Neural cell (in vitro differentiated cells): ENCODE results near the gene CENPT. TPM values are rescaled to one million over a fixed set of nuclear protein-coding genes. Genes with fewer than 3 reads are reported as not detected.
A peak's percentile ranks its signal among the peaks of the same experiment; 100 is the strongest.

Experiments
- H2AFZ ChIP-seq: fragments of 200-600, 300-800 bp; sonication (generic), shearing (Covaris generic); 2 replicates; pipeline ENCODE4 v1.6.0; 2014; ENCODE audit warnings: low read depth, mild to moderate bottlenecking, antibody characterized with exemption, low read length, moderate library complexity
- H3F3A ChIP-seq: fragments of 200-600 bp; shearing (Covaris generic); 2 replicates; pipeline ENCODE4 v1.6.1; 2016; ENCODE audit warnings: mild to moderate bottlenecking, moderate library complexity, mixed read lengths, antibody characterized with exemption, low read length; ENCODE audit not compliant: insufficient read depth, poor library complexity, severe bottlenecking
- H3K27ac ChIP-seq: fragments of 200-600, 300-800 bp; sonication (generic), shearing (Covaris generic); 2 replicates; pipeline ENCODE4 v1.5.1; 2014; ENCODE audit warnings: mild to moderate bottlenecking, low read length, moderate library complexity
- H3K27me3 ChIP-seq: fragments of 300-800, 200-600 bp; sonication (generic), shearing (Covaris generic); 2 replicates; pipeline ENCODE4 v1.6.0; 2014; ENCODE audit warnings: mild to moderate bottlenecking, low read depth, low read length, moderate library complexity; ENCODE audit not compliant: insufficient read depth
- H3K36me3 ChIP-seq: fragments of 300-800, 200-600 bp; sonication (generic), shearing (Covaris generic); 2 replicates; pipeline ENCODE4 v1.5.1; 2014; ENCODE audit warnings: mild to moderate bottlenecking, antibody characterized with exemption, low read length, moderate library complexity; ENCODE audit not compliant: insufficient read depth
- H3K4me2 ChIP-seq: fragments of 300-800, 200-600 bp; sonication (generic), shearing (Covaris generic); 2 replicates; pipeline ENCODE4 v1.6.0; 2014; ENCODE audit warnings: mild to moderate bottlenecking, low read length
- H3K4me3 ChIP-seq: fragments of 300-800, 200-600 bp; sonication (generic), shearing (Covaris generic); 2 replicates; pipeline ENCODE4 v1.5.1; 2014; ENCODE audit warnings: mild to moderate bottlenecking, low read length, moderate library complexity
- H3K79me2 ChIP-seq: fragments of 200-600 bp; shearing (Covaris generic); replicated peaks from 2 replicates; pipeline ENCODE4 v1.6.0; 2014; ENCODE audit warnings: mild to moderate bottlenecking, low read length, moderate library complexity; ENCODE audit not compliant: insufficient read depth
- H3K9ac ChIP-seq: fragments of 300-800, 200-600 bp; sonication (generic), shearing (Covaris generic); 2 replicates; pipeline ENCODE4 v1.6.1; 2016; ENCODE audit warnings: mild to moderate bottlenecking, low read length, mixed read lengths
- H3K9me2 ChIP-seq: fragments of 200-600 bp; shearing (Covaris generic); 2 replicates; pipeline ENCODE4 v1.6.1; 2016; ENCODE audit warnings: mild to moderate bottlenecking, low read length, mixed read lengths; ENCODE audit not compliant: insufficient read depth
- H3K9me3 ChIP-seq: fragments of 200-600, 300-800 bp; sonication (generic), shearing (Covaris generic); 2 replicates; pipeline ENCODE4 v1.6.1; 2016; ENCODE audit warnings: mild to moderate bottlenecking, mixed run types, low read length, moderate library complexity, mixed read lengths
- H4K20me1 ChIP-seq: fragments of 200-600 bp; shearing (Covaris generic); 2 replicates; pipeline ENCODE4 v1.6.1; 2016; ENCODE audit warnings: mild to moderate bottlenecking, mixed run types; ENCODE audit not compliant: insufficient read depth
- EP300 ChIP-seq: fragments of 450-650 bp; conservative IDR thresholded peaks from 2 replicates; pipeline ENCODE4 v1.6.1; 2014; ENCODE audit warnings: antibody characterized with exemption, mild to moderate bottlenecking, moderate library complexity; ENCODE audit not compliant: poor library complexity, severe bottlenecking
- EZH2 ChIP-seq: fragments of 200-600, 300-800 bp; shearing (Covaris generic), sonication (generic); IDR thresholded peaks from 2 replicates; pipeline ENCODE4 v1.6.1; 2014; ENCODE audit warnings: antibody characterized with exemption, low read length, borderline replicate concordance, mild to moderate bottlenecking; ENCODE audit not compliant: insufficient read depth, poor library complexity, severe bottlenecking
- MXI1 ChIP-seq: fragments of 450-650 bp; conservative IDR thresholded peaks from 2 replicates; pipeline ENCODE4 v1.6.1; 2014; ENCODE audit warnings: antibody characterized with exemption, mild to moderate bottlenecking; ENCODE audit not compliant: poor library complexity, severe bottlenecking
- POLR2AphosphoS5 ChIP-seq: IDR thresholded peaks from 2 replicates; pipeline ENCODE4 v1.6.1; 2012
- RAD21 ChIP-seq: fragments of 450-650 bp; conservative IDR thresholded peaks from 2 replicates; pipeline ENCODE4 v1.6.1; 2014; ENCODE audit warnings: antibody characterized with exemption, mild to moderate bottlenecking, moderate library complexity
- SMC3 ChIP-seq: fragments of 450-650 bp; conservative IDR thresholded peaks from 2 replicates; pipeline ENCODE4 v1.6.1; 2014; ENCODE audit warnings: antibody characterized with exemption, mild to moderate bottlenecking, moderate library complexity; ENCODE audit not compliant: poor library complexity
- TAF1 ChIP-seq: IDR thresholded peaks from 2 replicates; pipeline ENCODE4 v1.6.1; 2012; ENCODE audit warnings: low read depth
- polyA plus RNA-seq: library from polyadenylated mRNA; depleted of rRNA; stranded (reverse); fragments of >200 nt; gene quantifications from 2 replicates; pipeline ENCODE4 v1.2.3, GENCODE V29; 2014
- TF ChIP-seq, protein P1 (sequence below): fragments of 450-650 bp; IDR thresholded peaks from 2 replicates; pipeline ENCODE4 v1.5.1; 2014; ENCODE audit warnings: antibody characterized with exemption, mild to moderate bottlenecking, moderate library complexity; ENCODE audit not compliant: poor library complexity, severe bottlenecking
- TF ChIP-seq, protein P2 (sequence below): IDR thresholded peaks from 2 replicates; pipeline ENCODE4 v1.6.1; 2012; ENCODE audit warnings: borderline replicate concordance

Gene CENPT
- polyA plus RNA-seq, 1 donor from 2014 or later = 104 TPM

DNA sequence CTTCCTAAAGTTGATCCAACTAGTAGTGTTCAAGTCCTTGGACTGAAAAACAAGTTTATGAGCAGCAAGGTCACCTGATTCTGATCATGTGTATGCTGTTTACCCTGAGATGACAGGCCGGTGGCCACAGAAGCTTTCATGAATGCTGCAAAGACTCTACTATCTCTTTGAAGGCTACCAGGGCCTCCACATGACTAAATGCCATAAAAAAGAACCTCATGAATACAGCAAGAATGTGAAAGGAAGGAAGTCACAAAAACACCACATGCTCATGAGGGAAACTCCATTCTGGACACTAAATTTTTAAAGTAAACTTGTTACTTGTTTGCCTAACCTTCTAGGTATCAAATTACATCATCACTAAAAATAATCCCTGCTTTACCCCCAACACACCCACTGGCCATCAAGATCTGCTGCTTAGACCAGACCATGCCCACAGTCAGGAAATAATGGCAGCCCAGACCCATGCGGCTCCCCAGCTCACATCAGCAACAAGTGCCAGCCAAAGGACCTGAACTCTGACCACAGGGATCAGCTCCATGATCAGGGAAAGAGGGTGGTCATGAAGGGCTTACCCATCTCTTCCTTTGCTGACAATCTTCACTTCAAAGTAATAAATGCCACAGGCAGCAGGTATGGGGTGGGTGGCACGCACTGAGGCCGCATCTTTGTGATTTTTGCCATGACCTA lies 42.5 kb downstream of the CENPT start:
- Histone ChIP-seq H3K27me3 (no peaks in the 10 kb centered on the region), H3K9me2 (no peaks in the 10 kb centered on the region), H3F3A (no peaks in the 10 kb centered on the region), H3K9ac (peak overlapping the region; percentile 92), H4K20me1 (no peaks in the 10 kb centered on the region), H3K4me2 (peak overlapping the region; percentile 83), H3K27ac (no peak overlapping the region), H3K9me3 (no peaks in the 10 kb centered on the region), H2AFZ (no peak overlapping the region), H3K79me2 (peaks cover 60% of the 10 kb centered on the region), H3K36me3 (no peaks in the 10 kb centered on the region), H3K4me3 (peak overlapping the region; percentile 76)
- TF ChIP-seq, protein P1, sequence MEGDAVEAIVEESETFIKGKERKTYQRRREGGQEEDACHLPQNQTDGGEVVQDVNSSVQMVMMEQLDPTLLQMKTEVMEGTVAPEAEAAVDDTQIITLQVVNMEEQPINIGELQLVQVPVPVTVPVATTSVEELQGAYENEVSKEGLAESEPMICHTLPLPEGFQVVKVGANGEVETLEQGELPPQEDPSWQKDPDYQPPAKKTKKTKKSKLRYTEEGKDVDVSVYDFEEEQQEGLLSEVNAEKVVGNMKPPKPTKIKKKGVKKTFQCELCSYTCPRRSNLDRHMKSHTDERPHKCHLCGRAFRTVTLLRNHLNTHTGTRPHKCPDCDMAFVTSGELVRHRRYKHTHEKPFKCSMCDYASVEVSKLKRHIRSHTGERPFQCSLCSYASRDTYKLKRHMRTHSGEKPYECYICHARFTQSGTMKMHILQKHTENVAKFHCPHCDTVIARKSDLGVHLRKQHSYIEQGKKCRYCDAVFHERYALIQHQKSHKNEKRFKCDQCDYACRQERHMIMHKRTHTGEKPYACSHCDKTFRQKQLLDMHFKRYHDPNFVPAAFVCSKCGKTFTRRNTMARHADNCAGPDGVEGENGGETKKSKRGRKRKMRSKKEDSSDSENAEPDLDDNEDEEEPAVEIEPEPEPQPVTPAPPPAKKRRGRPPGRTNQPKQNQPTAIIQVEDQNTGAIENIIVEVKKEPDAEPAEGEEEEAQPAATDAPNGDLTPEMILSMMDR = no peak
- TF ChIP-seq RAD21 (no peak), EP300 (no peak), MXI1 (no peak), EZH2 (no peak), TAF1 (no peak), SMC3 (no peak), POLR2AphosphoS5 (no peak)
- TF ChIP-seq, protein P2, sequence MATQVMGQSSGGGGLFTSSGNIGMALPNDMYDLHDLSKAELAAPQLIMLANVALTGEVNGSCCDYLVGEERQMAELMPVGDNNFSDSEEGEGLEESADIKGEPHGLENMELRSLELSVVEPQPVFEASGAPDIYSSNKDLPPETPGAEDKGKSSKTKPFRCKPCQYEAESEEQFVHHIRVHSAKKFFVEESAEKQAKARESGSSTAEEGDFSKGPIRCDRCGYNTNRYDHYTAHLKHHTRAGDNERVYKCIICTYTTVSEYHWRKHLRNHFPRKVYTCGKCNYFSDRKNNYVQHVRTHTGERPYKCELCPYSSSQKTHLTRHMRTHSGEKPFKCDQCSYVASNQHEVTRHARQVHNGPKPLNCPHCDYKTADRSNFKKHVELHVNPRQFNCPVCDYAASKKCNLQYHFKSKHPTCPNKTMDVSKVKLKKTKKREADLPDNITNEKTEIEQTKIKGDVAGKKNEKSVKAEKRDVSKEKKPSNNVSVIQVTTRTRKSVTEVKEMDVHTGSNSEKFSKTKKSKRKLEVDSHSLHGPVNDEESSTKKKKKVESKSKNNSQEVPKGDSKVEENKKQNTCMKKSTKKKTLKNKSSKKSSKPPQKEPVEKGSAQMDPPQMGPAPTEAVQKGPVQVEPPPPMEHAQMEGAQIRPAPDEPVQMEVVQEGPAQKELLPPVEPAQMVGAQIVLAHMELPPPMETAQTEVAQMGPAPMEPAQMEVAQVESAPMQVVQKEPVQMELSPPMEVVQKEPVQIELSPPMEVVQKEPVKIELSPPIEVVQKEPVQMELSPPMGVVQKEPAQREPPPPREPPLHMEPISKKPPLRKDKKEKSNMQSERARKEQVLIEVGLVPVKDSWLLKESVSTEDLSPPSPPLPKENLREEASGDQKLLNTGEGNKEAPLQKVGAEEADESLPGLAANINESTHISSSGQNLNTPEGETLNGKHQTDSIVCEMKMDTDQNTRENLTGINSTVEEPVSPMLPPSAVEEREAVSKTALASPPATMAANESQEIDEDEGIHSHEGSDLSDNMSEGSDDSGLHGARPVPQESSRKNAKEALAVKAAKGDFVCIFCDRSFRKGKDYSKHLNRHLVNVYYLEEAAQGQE = no peak

DNA sequence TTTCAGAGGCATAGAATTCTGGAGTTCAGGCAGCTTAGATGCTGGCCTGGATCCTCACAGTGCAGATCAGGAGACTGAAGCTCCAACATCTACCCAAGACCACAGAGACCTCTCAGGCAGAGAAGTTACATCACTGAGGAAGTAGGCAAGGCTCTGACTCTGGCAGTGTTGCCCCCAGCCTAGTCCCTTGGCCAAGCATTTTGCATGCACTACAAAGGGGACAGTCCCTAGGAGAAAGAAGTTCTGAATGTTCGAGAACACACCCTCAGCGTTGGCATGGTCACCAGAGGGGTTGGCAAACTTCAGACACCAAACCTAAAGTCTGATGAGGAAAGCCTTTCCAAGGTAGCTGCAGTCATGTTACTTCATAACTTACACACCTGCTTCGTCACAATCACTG lies 43.6 kb downstream of the CENPT start:
- Histone ChIP-seq H3K36me3 (no peaks in the 10 kb centered on the region), H3K4me3 (no peak overlapping the region), H3K9ac (no peak overlapping the region), H2AFZ (no peak overlapping the region), H3K27me3 (no peaks in the 10 kb centered on the region), H3K9me3 (no peaks in the 10 kb centered on the region), H3F3A (no peaks in the 10 kb centered on the region), H4K20me1 (no peaks in the 10 kb centered on the region), H3K9me2 (no peaks in the 10 kb centered on the region), H3K27ac (no peak overlapping the region), H3K79me2 (peaks cover 62% of the 10 kb centered on the region), H3K4me2 (no peak overlapping the region)
- no peak for TF ChIP-seq EP300
- TF ChIP-seq, protein P2 = no peak
- TF ChIP-seq EZH2 = no peak
- no peak for TF ChIP-seq SMC3
- no peak for TF ChIP-seq RAD21
- TF ChIP-seq MXI1 = no peak
- no peak for TF ChIP-seq TAF1
- TF ChIP-seq POLR2AphosphoS5 = no peak
- TF ChIP-seq, protein P1 = no peak
